Peyer's patch (tissue), 4 donors: ENCODE measurements around the gene AZI2. TPM values are rescaled to one million over a fixed set of nuclear protein-coding genes. Genes with fewer than 3 reads are reported as not detected.

Experiments
- DNase-seq, 3 donors: peaks; one replicate each; pipeline ENCODE4 v3.0.0-alpha.2; 2017 to 2019
- H3K27ac ChIP-seq, 4 donors: fragments of 200-600 bp; sonication (generic); one replicate each; pipeline ENCODE4 v1.5.1; 2016 to 2019
- H3K27me3 ChIP-seq, 2 donors: fragments of 200-600 bp; sonication (generic); one replicate each; pipeline ENCODE4 v1.5.1; 2019
- H3K36me3 ChIP-seq, 3 donors: fragments of 200-600 bp; sonication (generic); one replicate each; pipeline ENCODE4 v1.5.1; 2016 to 2019
- H3K4me1 ChIP-seq, 4 donors: fragments of 200-600 bp; sonication (generic); one replicate each; pipeline ENCODE4 v1.5.1; 2016 to 2019
- H3K4me3 ChIP-seq, 4 donors: fragments of 200-600 bp; sonication (generic); 1 replicate in 3 of 4; 2 replicates in 1 of 4; pipeline ENCODE4 v1.5.1; 2016 to 2019; ENCODE audit warnings: mild to moderate bottlenecking in 1 of 4
- H3K9me3 ChIP-seq, 4 donors: fragments of 200-600 bp; sonication (generic); one replicate each; pipeline ENCODE4 v1.5.1; 2016 to 2019; ENCODE audit warnings: mild to moderate bottlenecking in 1 of 4
- POLR2A ChIP-seq, 2 donors: fragments of 450-650 bp; IDR thresholded peaks; one replicate each; pipeline ENCODE4 v1.5.1; 2017; ENCODE audit warnings: antibody characterized with exemption in 2 of 2, mild to moderate bottlenecking in 2 of 2, moderate library complexity in 2 of 2
- total RNA-seq, 4 donors: library from RNA; depleted of rRNA; stranded (reverse); fragments of >200 nt; gene quantifications; one replicate each; pipeline ENCODE4 v1.1.0, GENCODE V29; 2016
- TF ChIP-seq, protein P1 (sequence below), 6 experiments: fragments of 450-650 bp in 4 of 6; fragments of 200-600 bp in 2 of 6; sonication (generic) in 1 of 6; IDR thresholded peaks; one replicate each; pipeline ENCODE4 v1.5.1; 2017 to 2019; ENCODE audit warnings: antibody characterized with exemption in 6 of 6, mild to moderate bottlenecking in 3 of 6, moderate library complexity in 1 of 6

AZI2 gene, protein sequence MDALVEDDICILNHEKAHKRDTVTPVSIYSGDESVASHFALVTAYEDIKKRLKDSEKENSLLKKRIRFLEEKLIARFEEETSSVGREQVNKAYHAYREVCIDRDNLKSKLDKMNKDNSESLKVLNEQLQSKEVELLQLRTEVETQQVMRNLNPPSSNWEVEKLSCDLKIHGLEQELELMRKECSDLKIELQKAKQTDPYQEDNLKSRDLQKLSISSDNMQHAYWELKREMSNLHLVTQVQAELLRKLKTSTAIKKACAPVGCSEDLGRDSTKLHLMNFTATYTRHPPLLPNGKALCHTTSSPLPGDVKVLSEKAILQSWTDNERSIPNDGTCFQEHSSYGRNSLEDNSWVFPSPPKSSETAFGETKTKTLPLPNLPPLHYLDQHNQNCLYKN
- 100 to 1,000 TPM in 1 of 4 donors, 10 to 100 TPM in 3; 37.8 to 139 (median 49.4) TPM for total RNA-seq

DNA sequence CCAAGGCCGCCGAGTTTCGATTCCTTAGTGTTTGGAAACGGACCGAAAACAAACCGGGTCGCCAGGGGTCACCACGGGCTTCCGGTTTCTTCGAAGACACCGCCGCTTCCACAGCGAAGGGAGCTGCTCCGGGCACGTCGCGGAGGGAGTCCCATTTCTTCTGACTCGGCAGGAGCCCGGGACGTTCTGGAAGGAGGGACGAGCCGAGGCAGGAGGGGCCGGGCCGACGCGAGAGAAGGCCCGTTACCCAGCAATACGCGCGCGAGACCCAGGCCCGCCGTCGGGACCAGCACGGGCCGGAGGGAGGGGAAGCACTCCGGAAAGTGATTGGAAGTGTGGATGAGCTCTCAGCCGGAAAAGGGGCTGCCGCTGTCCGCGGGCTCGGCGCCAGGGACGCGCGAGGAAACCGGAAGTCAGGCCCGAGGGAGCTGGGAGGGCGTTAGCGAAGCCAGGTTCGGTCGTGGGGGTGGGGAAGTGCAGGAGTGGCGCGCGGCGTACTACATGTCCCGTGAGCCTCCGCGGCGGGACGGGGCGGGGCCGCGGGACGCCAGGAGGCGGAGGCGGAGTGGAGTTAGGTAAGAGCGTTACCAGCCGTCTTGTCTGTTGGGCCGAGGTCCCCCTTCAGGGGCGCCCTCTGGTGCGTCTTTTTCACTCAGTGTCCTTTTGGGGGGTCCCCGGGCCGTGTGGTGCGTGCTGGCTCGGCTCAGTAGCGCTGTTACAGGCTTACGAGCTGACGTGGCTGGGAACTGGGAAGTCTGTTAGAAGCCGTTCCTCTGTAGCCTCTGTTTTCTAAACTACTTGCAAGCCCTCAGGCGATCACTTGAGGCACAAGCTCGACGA lies at the start of gene AZI2, which contains the start of gene ZCWPW2:
Gene AZI2 (minus strand): TSS at position 196 of the 840 bp plus-strand sequence. CDS start 8,207 bp downstream, outside the sequence.
Gene ZCWPW2 (plus strand): TSS at position 93 of the 840 bp plus-strand sequence. CDS start 64,348 bp downstream, outside the sequence.
- H3K27ac ChIP-seq, result peak within 1 kb of the TSS; percentile 93 to 96 (median 95)
- H3K27me3 ChIP-seq, result no peaks in the 10 kb centered on the region
- TF ChIP-seq, protein P1, sequence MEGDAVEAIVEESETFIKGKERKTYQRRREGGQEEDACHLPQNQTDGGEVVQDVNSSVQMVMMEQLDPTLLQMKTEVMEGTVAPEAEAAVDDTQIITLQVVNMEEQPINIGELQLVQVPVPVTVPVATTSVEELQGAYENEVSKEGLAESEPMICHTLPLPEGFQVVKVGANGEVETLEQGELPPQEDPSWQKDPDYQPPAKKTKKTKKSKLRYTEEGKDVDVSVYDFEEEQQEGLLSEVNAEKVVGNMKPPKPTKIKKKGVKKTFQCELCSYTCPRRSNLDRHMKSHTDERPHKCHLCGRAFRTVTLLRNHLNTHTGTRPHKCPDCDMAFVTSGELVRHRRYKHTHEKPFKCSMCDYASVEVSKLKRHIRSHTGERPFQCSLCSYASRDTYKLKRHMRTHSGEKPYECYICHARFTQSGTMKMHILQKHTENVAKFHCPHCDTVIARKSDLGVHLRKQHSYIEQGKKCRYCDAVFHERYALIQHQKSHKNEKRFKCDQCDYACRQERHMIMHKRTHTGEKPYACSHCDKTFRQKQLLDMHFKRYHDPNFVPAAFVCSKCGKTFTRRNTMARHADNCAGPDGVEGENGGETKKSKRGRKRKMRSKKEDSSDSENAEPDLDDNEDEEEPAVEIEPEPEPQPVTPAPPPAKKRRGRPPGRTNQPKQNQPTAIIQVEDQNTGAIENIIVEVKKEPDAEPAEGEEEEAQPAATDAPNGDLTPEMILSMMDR (IDR thresholded peaks at IDR 0.05), result peak in 2 of 6 experiments; percentile 23 to 31
- TF ChIP-seq POLR2A (IDR thresholded peaks at IDR 0.05), result peak; percentile 52 to 83
- peak; percentile 90 to 97 (median 96) for DNase-seq
- no peaks in the 10 kb centered on the region for H3K9me3 ChIP-seq
- peaks cover 0 to 30% (median 0%) of the 10 kb centered on the region in 4 donors for H3K4me1 ChIP-seq
- H3K4me3 ChIP-seq, result peak within 1 kb of the TSS; percentile 71 to 90 (median 78)
- H3K36me3 ChIP-seq, result no peaks in the 10 kb centered on the region

DNA sequence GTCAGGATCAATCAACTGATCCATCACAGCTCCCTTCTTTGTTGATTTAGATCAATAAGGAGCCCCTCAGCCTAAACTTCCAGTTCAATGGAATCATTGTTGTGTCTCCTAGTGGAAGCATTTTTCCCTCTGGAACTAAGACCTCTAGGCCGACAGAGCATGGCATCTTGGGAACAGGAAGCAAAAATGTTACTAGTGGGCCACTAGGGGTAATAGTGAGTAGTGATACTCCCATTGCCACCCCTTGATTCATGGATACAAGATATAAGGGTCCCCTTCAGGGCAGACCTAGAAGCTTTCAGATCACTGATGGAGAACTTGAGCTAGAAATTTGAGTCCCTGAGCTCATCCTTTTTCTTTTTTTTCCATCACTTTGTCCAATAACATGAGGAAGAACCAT lies 40.4 kb upstream of the AZI2 start:
- H3K36me3 ChIP-seq, result no peaks in the 10 kb centered on the region
- no peak overlapping the region for H3K4me3 ChIP-seq
- no peaks in the 10 kb centered on the region for H3K27me3 ChIP-seq
- H3K27ac ChIP-seq, result no peak overlapping the region
- DNase-seq, result no peak
- H3K4me1 ChIP-seq, result no peaks in the 10 kb centered on the region
- TF ChIP-seq, protein P1 (IDR thresholded peaks at IDR 0.05), result no peak
- TF ChIP-seq POLR2A (IDR thresholded peaks at IDR 0.05), result no peak
- peaks cover 0 to 2% (median 0%) of the 10 kb centered on the region in 4 donors for H3K9me3 ChIP-seq

DNA sequence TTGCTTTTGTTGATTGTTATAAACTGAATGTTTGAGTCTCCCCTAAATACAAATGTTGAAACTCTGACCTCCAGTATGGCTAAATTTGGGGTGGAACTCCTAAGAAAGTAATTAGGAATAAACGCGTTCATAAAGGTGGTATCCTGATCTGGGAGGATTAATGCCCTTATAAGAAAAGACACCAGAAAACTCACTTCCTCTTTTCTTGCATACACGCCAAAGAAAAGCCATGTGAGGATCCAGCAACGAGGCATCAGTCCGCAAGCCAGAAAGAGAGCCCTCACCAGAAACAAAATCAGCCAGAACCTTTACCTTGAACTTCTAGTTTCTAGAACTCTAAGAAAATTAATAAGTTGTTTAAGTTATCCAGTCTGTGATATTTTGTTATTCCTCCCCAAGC lies 37.4 kb upstream of the AZI2 start:
- H3K27me3 ChIP-seq, result no peaks in the 10 kb centered on the region
- H3K4me3 ChIP-seq, result no peak overlapping the region
- H3K36me3 ChIP-seq, result no peaks in the 10 kb centered on the region
- peaks cover 0 to 2% (median 0%) of the 10 kb centered on the region in 4 donors for H3K9me3 ChIP-seq
- H3K4me1 ChIP-seq, result no peaks in the 10 kb centered on the region
- DNase-seq, result no peak
- no peak for TF ChIP-seq POLR2A (IDR thresholded peaks at IDR 0.05)
- TF ChIP-seq, protein P1 (IDR thresholded peaks at IDR 0.05), result no peak
- H3K27ac ChIP-seq, result no peak overlapping the region

DNA sequence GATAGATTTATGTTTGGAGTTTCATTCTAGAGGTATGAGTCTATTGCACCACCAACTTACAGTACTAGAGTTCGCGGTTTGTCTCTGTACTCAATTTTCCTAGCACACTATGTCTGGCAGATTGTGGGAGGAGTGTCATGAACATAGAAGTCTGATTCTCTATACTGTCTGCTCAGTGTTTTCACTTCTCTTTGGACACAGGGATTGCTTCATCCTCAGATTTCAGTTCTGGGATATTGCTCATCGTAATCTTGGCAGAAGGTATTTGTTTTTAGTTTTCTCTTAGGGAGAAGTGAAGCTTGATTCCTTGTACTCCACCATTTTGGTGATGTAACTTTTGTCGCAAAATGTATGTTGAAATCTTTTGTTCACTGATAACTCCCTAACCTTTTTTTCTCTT lies 27.8 kb upstream of the AZI2 start:
- Histone ChIP-seq H3K27me3 (no peaks in the 10 kb centered on the region), H3K27ac (no peak overlapping the region), H3K4me3 (no peak overlapping the region), H3K4me1 (no peaks in the 10 kb centered on the region), H3K9me3 (no peaks in the 10 kb centered on the region), H3K36me3 (no peaks in the 10 kb centered on the region)
- no peak for TF ChIP-seq POLR2A (IDR thresholded peaks at IDR 0.05)
- TF ChIP-seq, protein P1 (IDR thresholded peaks at IDR 0.05), result no peak
- DNase-seq, result no peak

DNA sequence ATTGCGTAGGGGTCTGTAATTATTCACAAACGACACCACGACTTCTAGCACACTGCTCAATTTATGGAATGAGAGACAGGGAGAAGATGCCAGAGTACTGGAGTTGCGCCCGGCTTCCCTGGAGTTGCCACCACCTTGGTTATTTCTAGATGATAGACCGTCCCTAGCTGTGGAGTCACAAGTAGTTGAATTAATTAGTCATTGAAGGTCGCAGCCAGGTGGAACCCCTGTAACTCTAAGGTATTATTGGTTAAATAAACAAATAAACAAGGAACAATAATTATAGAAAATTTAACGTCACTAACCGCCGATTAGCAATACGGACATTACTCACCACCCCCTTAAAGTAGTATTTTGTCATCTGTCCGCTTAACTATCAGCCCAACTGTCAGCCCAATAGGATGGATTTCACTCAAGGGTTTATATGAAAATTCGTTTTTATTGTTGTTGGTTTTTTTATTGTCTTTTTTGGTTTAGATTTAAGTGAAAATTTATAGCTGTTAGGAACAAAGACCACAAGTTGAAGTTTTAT lies 911 bp upstream of the AZI2 start:
- H3K27me3 ChIP-seq, result no peaks in the 10 kb centered on the region
- no peaks in the 10 kb centered on the region for H3K36me3 ChIP-seq
- TF ChIP-seq, protein P1 (IDR thresholded peaks at IDR 0.05), result no peak
- TF ChIP-seq POLR2A (IDR thresholded peaks at IDR 0.05), result no peak
- H3K4me1 ChIP-seq, result peaks cover 0 to 30% (median 0%) of the 10 kb centered on the region in 4 donors
- H3K27ac ChIP-seq, result peak overlapping the region; percentile 93 to 96 (median 95)
- no peaks in the 10 kb centered on the region for H3K9me3 ChIP-seq
- H3K4me3 ChIP-seq, result peak overlapping the region; percentile 71 to 90 (median 78)
- DNase-seq, result no peak
